ENCODE results near the gene PUS1.
"Not testable (repeated sequence)": the region's sequence is repeated elsewhere in the genome, so short reads cannot be mapped to it uniquely, and the experiment has no call there.

PUS1 gene

DNA sequence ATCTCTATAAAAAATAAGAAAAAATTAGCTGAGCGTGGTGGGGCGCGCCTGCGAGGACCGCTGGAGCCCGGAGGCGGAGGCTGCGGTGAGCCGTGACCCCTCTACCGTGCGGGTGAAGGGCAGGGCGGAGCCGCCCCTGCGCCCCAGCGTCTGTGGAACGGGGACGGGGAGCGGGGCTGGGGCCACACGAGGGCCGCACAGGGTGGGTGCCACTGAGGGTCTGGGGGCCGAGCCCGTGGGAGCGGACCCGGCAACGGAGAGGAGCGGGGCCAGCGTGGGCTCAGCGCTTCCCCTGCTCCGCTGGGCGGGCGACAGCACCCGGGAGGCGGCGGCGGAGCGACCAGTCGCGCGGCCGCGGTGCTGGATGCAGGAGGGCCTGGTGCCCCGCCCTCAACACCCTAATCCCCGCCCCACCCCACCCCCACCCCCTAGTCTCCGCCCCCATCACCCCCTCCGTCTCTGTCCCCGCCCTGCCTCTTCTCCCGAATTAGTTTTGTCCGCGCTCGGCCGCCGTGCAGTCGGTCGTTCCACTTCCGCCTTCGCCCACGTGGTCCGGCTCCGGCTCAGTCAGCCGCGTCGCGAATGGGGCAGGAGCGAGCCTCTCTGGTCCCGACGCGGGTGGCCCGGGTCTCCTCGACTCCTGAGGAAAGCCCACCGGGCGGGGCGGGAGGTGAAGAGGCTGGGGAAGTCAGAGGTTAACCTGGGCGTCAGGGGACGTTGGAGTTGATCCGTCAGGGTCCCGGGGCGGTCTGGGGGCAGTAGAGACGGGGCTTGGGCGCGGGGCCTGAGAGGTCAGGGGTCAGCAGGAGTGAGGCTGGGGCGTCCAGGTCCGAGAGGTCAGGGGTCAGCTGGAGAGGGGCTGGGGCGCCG, at the start of gene PUS1:
Gene PUS1, plus strand, starts transcription at position 566 of the 870 bp plus-strand sequence. CDS start 447 bp downstream, outside the sequence.
- DNase-seq = peak; percentile 94

DNA sequence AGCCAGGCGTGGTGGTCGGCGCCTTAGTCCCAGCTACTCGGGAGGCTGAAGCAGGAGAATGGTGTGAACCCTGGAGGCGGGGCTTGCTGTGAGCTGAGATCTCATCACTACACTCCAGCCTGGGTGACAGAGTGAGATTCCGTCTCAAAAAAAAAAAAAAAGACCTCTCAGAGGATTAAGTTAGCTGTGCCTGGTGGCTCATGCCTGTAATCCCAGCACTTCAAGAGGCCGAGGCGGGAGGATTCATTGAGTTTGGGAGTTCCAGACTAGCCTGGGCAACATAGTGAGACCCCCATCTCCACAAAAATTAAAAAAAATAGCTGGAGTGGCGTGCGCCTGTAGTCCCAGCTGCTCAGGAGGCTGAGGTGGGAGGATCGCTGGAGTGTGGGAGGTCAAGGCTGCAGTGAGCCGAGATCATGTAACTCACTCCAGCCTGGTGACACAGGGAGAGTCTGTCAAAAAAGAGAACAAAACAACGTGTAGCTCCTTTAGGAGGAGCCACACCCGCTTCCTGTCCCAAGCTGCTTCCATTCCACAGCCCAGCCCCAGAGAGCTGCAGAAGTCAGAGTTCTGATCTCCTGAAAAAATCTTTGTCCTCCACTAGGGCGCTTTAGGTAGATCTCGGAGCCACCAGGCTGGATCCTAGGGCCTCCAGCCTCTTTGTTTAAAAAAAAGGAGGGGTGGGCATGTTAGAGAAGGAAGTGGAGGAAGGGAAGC, 46.1 kb upstream of the PUS1 start:
- no peak for DNase-seq

DNA sequence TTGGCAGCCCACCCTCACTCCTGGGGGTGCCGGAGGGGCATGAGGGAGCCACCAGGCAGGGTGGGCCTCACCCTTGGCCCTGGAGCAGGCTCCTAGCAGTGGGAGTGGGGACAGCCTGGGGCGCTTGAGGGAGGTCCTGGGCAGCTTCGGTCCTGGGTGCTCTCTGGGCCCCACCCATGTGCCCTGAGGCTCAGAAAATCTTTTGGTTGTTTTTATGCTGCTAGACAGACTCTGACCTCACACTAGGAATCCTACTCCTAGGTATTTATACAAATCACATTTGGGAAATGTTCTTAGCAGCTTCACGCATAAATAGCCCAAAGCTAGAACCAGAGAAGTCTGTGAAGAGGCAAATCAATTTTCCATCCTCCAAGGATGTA, 45.6 kb upstream of the PUS1 start:
- no peak for DNase-seq

DNA sequence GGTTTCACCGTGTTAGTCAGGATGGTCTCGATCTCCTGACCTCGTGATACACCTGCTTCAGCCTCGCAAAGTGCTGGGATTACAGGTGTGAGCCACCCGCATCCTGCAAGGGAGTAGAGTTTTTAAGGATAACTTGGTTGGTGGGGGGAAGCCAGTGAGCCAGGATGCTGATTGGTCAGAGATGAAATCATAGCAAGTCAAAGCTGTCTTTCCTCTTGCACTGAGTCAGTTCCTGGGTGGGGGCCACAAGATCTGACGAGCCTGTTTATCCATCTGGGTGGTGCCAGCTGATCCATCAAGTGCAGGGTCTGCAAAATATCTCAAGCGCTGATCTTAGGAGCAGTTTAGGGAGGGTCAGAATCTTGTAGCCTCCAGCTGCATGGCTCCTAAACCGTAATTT, 44.0 kb upstream of the PUS1 start:
- not testable (repeated sequence) for DNase-seq

DNA sequence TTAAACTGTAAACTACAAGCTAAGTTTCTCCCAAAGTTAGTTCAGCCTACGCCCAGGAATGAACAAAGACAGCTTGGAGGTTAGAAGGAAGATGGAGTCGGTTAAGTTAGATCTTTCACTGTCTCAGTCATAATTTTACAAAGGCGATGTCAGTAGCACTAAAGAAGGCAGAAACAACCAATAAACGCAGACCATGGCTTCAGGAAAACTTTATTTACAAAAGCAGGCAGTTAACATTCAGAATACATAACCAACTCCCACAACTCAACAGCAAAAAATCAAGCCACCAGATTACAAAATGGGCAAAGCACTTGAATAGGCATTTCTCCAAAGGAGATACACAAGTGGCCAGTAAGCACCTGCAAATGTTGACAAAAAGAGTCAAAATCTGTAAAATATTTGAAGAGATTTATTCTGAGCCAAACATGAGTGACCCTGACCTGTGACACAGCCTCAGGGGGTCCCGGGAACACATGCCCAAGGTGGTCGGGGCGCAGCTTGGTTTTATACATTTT, 43.5 kb upstream of the PUS1 start:
- DNase-seq = no peak

DNA sequence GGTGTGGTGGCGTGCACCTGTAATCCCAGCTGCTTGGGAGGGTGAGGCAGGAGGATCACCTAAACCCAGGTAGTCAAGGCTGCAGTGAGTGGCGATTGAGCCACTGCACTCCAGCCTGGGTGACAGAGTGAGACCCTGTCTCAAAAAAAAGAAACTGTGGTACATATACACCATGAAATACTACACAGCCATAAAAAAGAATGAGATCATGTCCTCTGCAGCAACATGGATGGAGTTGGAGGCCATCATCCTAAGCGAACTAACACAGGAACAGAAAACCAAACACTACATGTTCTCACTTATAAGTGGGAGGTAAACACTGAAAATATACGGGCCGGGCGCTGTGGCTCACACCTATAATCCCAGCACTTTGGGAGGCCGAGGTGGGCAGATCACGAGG, 37.4 kb upstream of the PUS1 start:
- not testable (repeated sequence) for DNase-seq

DNA sequence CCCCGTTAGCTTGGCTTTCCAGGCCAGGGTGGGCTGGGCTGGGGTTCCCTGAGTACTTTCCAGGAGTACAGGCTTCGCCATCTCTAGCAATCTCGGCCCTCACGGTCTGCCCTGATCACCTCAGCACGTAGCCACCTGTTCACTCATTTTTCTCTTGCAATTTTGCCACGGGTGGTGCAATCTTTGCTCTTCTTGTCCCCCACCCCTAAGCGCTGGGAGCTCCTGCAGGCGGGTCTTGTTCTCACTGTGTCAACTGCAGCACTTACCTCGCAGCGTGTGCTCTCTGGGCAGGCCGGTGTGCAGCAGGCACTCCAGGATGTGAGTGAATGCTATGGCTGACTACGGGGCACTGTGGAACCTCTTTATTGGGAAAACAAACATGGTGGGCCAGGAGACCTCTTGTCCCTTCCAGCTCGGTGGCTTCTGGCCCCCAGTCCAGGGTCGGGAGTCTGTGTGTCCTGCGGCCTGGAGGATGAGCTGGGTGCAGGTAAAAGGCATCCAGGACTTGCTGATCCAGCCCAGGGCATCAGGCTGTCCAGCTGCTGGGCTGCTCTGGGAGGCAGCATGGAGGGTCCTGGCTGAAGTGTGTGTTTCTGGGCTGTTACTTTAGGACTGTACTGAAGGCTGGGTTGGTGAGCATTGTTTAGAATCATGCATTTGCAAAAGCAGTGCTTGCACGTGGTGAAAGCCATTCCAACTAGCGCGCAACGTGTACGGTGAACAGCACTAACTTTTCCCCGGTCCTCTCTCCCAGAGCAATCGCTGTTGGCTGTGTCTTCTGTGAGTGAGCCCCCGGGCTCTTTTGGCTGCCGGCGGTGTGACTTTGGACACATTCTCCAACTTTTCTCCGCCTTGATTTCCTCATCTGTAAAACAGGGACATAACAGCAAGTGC, 36.1 kb upstream of the PUS1 start:
- DNase-seq = no peak

DNA sequence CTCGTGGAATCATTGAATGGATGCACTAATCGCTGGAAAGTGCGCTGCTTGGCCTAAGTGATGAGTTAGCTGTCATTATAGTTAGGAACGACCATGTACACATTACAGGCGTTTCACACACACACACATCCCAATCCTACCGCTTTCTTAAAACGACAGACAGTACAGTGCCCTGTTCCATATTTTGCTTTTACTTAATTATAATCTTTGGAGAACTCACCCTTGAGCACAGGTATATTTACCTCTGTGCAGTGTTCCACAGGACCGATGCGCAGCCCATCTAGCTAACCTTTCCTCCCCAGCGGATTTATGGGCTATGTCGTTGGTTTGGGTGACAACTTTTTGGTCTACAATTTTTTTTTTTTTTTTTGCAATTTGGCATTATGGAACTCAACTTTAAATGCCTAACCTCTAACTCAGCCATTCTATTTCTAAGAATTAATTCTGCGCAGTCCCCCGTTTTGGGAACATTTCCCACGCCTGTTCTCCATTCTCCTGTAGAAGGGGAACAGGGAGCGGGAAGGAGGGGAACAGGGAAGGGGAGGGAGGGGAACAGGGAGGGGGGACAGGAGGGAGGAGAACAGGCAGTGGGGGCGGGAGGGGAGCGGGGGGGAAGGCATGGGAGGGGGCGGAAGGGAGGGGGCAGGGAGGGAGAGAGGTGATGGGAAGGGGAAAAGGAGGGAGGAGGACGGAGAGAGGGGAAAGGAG, 35.3 kb upstream of the PUS1 start:
- DNase-seq = no peak

DNA sequence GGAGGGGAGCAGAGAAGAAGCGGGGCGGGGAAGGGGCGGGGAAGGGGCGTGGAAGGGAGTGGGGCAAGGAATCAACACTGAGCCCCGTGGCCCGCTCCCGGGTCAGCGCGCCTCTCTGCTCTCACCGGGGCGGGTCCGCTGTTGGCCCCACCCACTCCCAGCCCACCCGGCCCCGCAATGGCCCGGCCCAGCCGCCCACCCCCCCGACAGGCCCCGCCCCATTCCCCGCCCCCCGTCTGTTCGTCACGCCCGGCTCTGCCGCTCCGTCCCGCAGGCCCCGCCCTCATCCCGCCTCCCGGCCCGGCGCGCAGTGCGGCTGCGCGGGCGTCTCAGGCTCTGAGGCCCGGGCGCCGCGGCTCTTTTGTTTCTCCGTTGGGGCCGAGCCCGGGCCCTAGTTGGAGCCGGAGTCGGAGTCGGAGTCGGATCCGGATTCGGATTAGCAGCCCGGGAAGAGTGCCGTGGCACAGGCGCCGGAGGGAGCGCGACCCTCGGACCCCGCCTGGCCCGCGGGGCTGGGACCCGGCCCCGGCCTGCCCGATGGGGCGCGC, 34.7 kb upstream of the PUS1 start, which contains the start of gene ULK1:
Gene ULK1, plus strand, starts transcription at position 310 of the 548 bp plus-strand sequence. CDS start 380 bp downstream, outside the sequence.
- peak; percentile 90 for DNase-seq

DNA sequence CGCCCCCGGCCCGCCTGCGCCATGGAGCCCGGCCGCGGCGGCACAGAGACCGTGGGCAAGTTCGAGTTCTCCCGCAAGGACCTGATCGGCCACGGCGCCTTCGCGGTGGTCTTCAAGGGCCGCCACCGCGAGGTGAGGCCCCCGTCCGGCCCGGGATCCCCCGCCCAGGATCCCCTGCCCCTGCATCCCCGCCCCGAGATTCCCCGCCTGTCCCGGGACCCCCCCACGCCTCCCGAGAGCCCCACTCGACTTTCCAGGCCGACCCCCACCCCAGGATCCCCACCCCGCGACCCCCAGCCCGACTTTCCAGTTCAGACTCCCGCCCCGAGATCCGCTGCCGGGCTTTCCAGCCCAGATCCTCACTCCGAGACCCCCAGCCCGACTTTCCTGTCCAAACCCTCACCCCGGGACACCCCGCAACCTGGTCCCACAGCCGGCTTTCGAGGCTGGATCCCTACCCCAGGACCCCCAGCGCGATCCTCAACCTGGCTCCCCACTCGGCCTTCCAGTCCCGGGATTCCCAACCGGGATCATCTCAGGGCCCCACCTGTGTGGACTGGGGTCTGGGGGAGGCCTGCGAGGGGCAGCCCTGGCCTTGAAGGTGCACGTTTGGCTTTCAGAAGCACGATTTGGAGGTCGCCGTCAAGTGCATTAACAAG, 34.0 kb upstream of the PUS1 start:
- DNase-seq = no peak

DNA sequence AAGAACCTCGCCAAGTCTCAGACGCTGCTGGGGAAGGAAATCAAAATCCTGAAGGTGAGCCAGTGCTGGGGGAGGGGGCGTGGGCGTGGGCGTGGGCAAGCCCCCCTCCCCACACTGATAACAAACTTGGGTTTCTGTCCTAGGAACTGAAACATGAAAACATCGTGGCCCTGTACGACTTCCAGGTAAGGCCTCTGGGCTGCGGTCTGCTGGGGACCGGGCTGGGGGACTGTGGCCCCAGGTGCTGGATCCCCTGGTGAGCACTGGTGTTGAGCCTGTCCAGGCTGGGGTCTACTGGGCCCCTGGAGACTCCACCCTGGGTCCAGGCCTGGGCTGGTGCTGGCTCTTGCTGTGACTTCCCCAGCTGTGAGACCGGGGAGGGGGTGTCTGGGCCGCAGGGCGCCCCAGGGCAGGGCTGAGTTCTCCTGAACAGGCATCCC, 33.4 kb upstream of the PUS1 start:
- no peak for DNase-seq

DNA sequence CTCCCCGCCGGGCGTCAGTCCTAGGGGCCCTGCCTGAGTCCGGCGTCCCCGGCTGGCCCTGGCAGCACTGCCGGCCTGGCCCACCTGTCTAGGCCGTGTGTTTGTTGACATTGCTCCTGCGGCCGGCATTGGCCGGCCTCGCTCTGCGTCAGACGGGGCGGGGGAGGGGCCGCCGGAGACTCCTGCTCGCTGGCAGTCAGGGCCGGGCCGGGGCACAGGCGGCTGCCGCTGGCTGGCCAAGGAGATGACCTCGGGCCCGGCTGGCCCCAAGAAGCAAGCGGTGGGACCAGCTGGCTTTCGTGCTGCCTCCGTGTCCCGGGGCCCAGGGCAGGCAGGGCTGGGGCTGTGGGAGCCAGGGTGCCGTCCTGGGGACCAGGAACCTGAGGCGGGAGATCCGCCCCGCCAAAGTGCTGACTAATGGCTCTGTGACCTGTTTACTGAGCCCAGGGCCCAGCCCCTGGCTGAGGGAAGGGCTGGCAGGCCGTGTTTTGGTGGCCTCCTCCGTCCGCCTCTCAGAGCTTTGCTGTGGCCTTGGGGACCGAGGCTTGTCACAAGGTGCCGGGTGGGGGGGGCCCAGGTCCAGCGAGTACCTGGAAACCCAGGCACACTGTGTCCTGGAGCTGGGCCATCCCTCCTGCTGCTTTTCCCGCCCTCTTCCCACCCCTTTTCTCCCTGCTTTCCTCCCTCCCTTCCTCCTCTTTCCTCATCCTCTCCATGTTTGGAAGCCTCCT, 32.8 kb upstream of the PUS1 start:
- DNase-seq = peak; percentile 69

DNA sequence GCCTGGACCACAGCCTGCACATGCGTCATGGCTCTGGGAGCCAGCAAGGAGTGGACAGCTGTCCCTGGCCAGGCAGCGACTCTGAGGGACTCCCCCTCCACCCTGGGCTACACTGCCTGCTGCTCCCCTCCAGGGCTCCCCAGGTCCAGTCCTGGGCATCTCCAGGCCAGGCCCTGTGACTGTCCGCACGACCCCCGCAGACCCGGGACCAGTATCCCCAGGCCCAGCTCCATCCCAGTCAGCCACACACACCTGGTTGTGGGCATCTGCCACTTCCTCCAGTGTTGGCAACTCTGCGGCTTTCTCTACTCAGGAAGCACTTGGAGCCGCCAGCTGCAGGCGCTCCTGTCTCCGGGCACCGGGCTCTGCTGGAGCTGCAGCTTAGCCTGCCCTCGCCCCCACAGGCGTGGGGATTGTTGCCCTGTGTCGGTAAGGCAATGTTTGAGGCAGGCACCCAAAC, 32.2 kb upstream of the PUS1 start:
- no peak for DNase-seq

DNA sequence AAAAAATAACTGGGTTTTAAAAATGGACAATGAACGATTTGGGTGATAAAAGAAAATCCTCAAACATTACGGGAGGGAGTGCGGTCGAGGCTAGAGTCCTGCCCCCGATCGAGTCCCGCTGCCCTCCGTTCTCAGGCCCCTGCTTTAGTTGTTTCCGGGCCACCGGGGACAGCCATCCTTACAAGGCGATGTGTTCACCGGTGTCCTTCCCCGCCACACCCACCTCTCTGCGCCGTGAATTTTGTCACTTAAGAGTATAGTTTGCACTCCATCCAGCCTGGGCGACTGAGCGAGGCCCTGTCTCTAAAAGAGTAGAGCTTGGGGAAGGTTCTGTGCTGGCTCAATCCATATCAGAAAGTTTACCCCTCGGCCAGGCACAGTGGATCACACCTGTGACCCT, 31.8 kb upstream of the PUS1 start:
- no peak for DNase-seq

DNA sequence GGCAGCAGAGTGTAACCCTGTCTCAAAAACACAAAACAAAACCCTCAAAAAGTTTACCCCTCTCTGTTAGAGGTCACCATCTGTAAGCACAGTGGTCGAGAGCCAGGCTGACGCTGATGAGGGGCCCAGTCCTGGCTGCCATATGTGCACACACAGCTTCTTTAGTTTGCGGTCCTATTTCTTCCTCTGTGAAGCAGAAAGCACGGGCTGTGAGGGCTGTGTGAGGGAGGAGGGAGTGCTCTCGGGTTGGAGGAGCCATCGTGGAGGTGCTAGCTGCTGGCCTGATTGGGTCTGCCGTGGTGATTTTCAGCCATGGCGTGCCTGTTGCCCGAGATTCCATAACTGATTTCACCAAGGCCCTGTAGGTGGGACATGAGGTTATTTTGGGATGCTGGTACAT, 31.2 kb upstream of the PUS1 start:
- DNase-seq = no peak

DNA sequence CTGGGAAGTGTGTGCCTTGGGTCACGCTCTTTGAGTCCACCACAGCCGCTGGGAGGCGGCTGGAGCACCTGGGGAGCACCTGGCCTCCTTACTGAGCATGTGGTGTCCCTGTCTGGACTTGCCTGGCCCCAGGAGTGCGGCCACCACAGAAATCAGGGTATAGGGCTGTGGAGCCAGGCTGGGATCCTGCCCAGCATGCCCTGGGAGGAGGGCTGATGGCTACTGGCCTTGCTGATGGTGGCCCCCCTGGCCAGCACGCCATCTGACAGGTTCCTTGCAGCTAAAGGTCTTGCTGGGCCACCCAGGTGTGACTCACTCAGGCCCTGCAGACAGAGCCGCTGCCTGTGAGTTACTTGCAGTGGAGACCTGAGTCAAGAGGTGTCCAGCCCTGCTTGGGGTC, 28.7 kb upstream of the PUS1 start:
- no peak for DNase-seq

DNA sequence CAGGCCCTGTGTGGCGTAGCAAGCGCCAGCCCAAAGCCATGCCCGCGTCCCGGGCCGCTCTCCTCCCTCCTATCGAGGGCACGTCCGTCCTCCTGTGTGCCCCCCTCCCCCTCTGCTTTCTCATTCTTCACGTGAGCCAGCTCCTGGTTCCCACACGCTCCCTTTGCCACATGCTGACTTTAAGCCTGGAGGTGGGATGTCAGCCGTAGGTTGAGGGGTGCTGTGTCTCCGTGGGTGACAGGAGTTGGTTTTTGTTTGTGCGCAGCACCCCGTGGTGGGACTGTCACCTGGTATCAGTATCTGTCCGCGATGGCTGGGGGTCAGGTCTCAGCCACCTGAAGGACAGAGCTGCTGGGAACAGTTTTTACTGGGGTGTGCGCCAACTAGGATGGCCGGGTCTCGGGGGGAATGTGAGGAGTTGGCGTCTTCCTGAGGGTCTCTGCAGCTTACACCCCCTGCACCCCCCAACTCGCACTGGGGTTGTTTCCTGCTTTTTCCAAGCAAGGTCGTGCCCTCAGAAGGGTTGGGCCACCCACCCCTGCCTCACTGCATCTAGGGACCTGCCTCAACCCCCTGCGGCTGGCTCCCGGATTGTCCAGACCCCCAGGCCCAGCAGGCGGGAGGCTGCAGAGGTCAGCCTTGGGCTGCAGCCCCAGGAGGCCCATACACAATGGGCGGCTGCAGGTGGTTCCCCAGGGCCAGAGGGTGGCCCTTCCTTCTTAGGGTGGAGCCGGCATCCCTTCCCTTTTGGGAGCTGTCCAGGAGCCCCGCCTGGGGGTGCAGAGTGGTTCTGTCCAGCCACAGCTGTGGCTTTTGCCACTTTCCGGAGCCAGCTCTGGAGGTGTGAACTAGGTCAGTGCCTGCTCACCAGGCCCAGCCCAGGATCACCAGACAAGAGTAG, 27.4 kb upstream of the PUS1 start:
- no peak for DNase-seq

DNA sequence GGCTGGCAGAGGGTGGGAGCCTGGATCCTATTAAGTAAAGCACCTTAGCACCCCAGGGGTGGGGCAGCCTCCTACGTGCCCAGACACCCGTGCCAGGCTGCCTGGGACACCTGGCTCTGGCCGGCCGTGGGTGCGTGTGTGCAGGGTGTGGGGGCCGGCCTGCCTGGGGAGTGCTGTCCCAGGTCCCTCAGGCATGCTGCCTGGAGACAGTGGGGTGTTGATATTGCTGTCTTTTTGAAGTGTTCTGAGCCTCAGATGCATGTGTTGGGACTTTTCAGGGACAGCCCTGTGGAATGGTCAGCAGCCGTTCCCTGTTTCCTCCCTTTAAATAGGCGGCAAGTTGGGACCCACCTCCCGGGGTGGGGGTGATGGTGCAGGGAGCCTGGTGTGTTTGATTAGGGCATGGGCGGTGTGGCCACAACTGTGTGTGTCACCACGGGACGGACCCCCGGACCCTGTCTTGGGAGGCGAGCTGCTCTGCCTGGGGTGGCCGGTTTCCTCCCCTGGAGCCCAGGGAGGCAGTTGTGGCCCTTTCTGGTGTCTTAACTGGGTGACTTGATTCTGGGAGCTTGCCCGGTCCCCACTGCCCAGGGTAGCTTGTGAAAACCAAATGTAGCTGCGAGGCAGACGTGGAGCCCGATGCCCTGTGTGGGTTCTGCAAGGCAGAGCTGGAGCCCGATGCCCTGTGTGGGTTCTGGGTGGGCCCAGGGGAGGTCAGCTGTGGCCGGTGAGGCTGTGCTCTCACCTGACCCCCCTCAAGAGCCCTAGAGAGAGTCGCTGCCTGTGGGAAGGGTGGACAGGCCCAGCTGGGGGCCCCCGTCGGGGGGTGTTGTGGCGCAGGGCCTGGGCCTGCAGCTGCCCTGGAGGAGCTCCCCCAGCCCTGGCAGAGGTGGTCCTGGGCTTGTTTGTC, 26.5 kb upstream of the PUS1 start:
- no peak for DNase-seq

All from CD4-positive, alpha-beta T cell treated with Interferon gamma for 1 hour (primary cell).